HG03196 (cell line): Measurements from ENCODE around the gene LILRB3.

Source experiments
- ATAC-seq: cut with Tn5 transposase; IDR thresholded peaks from one replicate; pipeline ENCODE4 v1.9.1; 2021; ENCODE audit not compliant: unreplicated experiment

The LILRB3 gene

DNA sequence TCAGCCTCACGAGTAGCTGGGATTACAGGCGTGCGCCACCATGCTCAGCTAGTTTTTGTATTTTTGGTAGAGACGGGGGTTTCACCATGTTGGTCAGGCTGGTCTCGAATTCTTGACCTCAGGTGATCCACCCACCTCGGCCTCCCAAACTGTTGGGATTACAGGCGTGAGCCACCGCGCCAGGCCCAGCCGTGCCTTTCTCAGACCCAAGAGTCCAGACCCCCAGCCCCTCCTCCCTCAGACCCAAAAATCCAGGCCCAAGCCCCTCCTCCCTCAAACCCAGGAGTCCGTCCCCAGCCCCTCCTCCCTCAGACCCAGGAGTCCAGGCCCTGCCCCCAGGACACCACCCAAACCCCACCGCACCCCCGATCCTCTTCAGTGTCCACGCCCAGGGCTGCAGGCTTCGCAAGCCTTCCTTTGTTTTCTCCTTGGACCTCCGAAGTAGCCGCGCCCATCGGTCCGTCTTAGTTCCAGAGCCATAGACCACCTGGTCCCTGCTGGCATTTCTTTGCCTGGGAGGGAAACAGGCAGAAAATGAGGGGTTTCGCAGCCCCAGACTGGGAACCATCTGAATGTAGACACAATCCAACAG is 53.6 kb downstream of the LILRB3 start:
- no peak for ATAC-seq

DNA sequence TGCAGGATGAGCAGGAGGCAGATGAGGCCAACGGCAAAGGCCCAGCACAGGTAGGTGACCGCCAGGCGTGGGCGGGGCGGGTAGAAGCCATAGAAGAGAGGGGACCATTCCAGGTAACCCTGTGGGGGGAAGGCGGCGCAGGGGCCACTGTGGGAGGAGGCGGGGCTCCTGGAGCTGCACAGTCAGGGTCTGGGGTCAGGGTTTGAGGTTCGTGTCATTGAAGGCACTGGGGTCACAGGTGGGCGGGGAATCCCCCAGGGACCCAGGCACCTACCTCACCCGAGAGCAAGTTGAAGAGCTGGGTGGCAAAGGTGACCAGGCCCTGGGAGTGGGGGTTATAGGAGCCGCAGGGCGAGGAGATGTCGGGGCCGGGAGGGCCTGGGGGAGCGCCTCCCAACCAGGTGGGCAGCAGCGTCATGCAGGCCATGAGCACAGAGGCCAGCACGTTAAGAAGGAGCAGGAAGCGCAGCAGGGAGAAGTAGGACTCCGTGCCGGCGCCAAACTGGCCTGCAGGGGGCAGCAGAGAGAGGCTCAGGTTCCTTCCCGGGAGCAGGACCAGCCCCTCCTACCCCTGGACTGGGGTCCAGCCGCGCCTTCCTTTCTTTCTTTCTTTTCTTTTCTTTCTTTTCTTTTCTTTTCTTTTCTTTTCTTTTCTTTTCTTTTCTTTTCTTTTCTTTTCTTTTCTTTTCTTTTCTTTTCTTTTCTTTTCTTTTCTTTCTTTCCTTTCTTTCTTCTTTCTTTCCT is 54.5 kb downstream of the LILRB3 start:
- ATAC-seq: no peak
